Skin of body (tissue), 2 donors: ENCODE results near the gene F7. TPM values are rescaled to one million over a fixed set of nuclear protein-coding genes. Genes with fewer than 3 reads are reported as not detected.
"Not testable (repeated sequence)": the region's sequence is repeated elsewhere in the genome, so short reads cannot be mapped to it uniquely, and the experiment has no call there.

ENCODE experiments used
- DNase-seq: peaks from one replicate; lab custom pipeline; 2025; lab: John Stamatoyannopoulos, UW
- total RNA-seq: library from RNA; depleted of rRNA; stranded (reverse); fragments of >200 nt; gene quantifications from one replicate; pipeline ENCODE4 v1.2.3, GENCODE V29; 2014

Gene F7
- total RNA-seq, 1 donor from 2014 or later = 2.2 TPM

DNA sequence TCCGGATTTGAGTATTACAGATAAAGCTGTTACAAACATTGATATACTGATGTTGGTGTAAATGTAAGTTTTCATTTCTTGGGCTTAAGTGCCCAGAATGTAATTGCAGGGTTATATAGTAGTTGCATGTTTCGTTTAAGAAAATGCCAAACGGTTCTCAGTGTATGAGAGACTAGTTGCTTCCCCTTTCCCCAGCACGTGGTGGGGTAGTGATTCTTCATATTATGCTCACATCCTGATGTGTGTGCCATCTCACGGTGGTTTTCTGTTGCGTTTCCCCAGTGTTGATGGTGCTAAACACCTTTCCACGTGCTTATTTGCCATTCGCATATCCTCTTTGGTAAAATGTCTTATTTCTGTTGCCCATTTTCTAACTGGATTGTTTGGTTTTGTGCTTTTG lies 34.7 kb upstream of the F7 start:
- DNase-seq = no peak

DNA sequence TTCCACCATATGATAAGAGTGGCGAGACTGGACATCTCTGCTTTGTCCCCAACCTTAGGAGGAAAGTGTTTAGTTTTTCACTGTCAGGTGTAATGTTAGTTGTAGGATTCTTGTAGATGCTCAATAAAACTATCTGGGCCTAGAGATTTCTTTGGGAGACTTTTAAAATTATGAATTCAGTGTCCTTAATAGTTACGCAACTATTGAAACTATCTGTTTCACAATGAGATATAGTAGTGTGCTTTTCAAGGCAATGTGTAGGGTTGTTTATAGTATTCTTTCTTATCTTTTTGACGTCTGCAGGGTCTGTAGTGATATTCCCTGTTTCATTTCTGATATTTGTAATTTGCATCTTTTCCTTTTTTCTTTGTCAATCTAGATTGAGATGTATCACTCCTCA lies 33.2 kb upstream of the F7 start:
- no peak for DNase-seq

DNA sequence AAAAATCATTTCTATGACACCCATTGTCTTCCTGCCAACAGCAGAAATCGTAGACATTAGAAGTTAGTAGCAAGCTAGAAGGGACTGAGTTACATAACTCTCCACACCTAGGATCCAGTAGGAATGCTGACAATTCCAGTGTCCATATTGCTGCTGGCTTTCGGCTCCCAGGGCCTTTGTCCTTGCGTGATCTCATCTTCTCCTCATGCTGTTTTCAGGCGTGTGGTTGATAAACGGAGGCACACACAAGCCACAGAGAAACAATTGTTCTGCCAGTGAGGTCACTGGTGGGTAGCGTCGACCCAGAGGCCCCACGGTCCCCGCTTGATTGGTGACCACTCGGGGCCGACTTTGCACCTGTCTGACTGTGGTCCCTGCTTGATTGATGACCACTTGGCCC lies 31.6 kb upstream of the F7 start:
- no peak for DNase-seq

DNA sequence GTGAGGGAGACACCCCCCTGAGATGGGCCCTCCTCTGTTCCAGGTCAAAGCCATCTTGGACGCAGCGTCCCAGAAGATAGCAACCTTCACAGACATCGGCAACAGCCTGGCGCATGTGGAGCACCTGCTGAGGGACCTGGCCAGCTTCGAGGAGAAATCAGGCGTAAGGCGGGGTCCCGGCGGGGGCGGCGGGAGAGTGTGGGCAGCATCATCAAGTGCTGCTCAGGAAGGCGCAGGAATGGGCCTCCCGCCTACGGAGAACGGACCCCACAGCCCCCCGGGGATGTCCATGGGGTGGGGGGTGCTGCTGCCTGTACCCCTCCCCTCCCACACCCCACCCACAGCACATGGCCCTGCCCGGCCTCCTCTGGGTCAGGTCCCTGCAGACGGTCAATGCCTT lies 31.2 kb upstream of the F7 start:
- DNase-seq = no peak

DNA sequence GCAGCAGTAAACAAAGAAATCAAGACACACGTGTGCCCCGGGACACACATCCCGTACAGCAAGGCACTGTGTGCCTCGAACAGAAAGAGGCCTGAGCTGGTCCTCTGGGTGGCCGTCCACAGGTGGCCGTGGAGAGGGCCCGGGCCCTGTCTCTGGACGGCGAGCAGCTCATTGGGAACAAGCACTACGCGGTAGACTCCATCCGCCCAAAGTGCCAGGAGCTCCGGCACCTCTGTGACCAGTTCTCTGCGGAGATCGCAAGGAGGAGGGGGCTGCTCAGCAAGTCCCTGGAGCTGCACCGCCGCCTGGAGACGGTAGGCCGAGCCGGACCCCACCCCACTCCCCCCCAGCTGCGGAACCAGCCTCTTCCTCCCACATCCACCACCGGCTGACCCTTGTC lies 30.7 kb upstream of the F7 start:
- no peak for DNase-seq

DNA sequence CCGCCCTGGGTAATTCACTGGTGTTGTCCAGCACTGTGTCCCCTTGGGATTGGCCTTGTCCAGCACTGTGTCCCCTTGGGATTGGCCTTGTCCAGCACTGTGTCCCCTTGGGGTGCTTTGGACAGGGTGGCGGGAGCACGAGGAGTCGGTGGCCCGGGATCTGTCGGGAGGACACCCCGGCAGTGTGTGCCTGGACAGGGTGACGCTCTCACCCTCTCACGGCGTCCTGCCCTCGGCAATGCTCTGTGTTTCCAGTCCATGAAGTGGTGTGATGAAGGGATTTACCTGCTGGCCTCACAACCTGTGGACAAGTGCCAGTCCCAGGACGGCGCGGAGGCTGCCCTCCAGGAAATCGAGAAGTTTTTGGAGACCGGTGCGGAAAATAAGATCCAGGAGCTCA lies 29.9 kb upstream of the F7 start:
- DNase-seq = no peak

DNA sequence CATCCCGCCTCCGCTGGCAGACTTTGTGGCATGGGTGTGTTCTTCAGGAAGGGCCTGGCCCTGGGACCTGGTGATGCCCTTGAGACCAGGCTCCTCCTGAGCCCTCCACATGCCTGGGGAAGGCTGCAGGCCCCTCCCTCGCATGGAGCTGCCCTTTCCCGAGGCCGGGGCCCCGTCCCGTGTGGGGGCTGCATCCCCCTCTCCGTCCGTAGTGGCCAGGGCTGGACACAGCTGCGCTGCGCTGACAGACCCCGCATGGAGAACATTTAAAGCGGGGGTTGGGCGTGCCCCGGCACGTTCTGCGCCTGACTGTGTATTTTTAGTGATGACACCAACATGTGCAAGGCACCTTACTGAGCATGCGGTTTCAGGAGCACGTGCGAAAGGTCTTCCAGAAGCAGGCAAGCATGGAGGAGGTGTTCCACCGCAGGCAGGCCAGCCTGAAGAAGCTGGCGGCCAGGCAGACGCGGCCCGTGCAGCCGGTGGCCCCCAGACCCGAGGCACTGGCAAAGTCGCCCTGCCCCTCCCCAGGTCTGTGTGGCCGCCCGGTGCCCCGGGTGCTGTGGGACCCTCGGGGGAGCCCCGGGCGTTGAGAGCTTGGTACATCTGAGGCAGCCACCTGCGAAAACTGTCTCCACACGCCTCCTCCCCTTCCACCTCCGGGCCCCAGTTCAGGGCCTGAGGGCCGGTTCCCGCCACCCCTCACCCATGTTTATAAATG lies 28.8 kb upstream of the F7 start:
- no peak for DNase-seq

DNA sequence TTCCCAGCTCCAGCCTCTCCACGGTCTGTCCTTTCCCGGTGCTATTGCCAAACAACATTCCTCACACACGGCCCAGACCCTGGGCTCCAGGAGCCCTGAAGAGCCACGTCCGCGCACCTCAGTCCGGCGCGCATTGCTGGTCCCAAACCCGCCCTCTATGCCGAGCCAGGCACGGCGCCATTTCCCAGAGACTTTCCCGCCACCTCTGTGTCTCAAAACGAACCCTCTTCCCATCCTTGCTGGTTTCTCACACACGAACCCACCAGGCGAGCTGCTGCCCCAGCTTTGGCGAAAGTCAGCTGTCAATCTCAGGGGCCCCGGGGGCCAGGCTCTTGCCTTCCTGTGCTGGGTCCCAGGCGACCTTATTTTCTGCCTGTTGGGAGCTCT lies 28.0 kb upstream of the F7 start:
- DNase-seq = no peak

DNA sequence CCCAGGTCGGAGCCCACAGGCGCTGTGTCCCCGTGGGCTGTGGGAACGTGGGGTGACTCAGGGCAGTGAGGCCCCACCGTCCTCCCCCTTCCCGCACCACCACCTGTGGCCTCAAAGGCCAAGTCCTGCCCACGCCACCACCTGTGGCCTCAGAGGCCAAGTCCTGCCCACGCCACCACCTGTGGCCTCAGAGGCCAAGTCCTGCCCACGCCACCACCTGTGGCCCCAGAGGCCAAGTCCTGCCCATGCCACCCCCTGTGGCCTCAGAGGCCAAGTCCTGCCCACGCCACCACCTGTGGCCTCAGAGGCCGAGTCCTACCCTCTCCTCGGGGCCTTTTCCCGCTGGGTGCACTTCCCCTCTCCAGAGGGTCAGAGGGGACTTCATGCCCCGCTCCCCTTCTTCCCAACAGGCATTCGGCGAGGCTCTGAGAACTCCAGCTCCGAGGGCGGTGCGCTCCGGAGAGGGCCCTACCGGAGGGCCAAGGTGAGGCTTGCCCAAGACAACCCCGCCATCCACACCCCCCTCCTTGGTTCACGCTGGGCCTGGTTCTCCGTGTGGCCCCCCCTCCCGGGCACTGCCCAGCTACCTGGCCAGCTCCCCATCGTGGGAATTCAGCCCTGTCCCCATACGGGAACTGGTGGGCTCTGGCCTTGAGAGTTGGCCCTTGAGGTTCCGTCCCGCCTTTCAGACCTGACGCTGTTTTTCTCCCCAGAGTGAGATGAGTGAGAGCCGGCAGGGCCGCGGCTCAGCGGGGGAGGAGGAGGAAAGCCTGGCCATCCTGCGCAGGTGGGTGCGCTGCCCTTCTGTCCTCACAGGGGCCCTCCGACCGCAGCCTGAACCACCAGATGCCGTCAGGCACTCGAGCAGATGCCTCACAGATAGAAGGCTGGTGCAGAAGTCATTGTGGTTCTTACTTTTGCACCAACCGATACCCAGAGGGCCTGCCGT lies 27.4 kb upstream of the F7 start:
- DNase-seq = no peak

DNA sequence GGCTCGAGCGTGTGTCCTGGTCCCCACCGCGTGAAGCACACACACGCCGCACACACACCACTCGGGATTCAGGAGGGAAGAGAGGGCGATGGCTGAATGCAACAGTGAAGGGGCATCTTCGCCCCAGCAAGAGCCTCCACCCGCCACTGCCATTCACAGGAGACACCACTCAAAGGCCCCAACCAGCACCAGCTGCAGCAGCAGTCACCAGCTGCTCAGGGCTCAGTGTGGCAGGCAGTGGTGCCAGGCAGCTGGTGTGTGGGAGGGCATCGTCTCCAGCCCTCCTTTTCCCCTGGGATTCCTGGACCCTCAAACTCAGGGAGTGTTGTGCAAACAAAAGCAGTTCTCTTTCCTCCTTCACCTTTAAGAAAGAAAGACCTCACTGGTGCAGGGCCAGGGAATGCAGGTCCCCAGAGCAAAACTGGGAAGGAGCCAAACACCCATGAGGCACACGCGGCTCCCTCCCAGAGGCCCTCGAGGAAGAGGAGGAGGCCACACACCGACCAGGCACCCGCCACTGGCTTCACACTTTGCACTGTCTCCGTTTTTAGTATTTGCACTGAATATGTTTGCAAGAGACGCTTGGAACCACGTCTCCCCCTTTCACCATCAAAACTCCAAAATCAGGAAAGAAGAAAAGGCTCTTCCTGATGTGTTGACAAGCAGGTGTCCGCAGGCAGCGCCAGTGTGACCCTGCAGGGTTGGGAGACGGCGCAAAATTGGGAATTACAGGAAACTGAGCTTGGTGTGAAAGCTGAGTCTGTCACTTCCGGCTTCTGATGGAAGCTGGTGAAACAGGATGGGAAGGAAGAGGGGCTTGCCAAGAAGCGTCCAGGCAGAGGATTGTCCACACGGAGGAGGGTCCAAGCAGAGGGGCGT lies 26.4 kb upstream of the F7 start:
- no peak for DNase-seq

DNA sequence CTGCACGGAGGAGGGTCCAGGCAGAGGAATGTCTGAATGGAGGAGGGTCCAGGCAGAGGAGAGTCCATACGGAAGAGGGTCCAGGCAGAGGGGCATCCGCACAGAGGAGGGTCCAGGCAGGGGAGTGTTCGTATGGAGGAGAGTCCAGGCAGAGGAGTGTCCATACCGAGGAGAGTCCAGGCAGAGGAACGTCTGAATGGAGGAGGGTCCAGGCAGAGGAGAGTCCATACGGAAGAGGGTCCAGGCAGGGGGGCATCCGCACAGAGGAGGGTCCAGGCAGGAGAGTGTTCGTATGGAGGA lies 25.9 kb upstream of the F7 start:
- not testable (repeated sequence) for DNase-seq

DNA sequence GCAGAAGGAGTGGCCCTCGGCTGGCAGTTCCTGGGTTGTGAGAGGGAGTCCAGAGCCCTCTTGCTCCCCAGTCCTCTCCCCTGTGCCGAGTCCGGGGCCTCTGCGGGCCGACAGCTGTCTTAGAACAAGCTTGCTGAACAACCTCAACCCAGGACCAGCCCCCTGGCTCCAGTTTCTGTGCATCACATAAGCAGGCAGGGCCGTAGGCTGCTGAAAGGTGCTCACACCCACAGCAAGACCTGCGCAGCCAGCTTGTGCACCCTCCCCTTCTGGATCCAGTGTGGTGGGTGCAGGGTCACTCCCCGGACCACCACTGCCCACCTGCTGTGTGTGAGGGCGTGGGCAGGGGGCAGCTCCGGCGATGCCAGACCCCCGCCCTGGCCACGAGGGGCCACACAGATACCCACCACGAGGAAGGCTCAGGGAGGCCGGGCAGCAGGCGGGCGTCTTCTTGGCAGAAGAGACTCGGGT lies 25.2 kb upstream of the F7 start:
- no peak for DNase-seq

DNA sequence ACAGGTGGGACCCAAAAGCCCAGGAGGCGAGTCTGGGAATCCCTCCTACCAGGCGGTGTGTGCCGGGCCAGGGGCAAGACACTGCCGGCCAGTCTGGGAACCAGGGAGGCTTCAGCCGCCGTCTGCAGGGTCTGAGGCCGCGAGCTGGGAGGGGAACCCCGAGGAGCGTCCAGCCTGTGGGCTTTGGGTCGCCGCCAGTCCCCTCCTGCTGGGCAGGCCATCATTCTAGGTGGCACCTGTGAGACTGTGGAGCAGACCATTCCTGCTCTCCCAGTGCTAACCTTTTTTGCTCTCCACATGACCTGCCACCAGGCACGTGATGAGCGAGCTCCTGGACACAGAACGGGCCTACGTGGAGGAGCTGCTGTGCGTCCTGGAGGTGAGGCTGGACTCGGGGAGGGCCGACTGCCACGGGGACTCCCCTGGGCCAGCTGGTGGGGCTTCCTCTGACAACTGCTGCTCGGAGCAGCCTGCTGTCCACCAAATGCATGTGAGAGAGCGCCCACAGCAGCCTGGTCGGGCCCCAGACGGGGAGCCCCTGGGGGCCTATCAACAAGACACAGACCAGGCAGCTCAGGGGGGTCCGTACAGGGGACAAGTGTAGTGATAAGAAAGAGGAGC lies 24.6 kb upstream of the F7 start:
- no peak for DNase-seq

DNA sequence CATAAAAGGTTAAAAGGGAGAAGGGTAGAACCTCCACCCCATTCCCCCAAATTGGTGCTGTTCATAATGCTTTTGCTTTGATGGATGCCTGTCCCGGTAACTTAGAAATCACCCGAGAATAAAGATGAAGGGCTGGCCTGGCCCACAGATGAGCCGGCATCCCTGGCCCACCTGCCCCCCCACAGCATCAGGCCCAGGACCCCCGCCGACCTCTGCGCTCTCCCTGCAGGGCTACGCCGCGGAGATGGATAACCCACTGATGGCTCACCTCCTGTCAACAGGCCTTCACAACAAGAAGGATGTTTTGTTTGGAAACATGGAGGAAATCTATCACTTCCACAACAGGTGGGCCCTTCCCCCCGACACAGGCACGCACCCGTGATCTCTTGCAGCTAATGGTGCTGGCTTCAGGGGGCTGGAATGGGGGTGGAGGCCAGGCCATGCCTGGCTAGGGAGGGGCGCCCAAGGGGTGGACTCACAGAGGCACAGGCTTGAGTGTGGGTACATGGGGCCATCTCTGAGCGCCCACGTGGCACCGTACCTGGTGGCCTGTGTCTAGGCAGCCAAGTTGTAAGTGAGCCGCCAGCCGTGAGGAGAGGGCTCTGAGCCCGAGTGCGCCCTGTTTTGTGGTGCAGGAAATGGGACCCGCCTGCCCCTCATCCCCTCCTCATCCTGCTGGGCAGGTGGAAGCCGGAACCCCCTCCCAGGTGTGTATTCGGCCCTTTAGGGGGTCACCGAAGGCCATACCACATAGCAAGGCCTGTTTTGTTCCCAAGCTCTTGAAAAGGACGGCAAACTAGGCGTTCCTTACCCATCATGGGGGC lies 23.2 kb upstream of the F7 start:
- DNase-seq = no peak

DNA sequence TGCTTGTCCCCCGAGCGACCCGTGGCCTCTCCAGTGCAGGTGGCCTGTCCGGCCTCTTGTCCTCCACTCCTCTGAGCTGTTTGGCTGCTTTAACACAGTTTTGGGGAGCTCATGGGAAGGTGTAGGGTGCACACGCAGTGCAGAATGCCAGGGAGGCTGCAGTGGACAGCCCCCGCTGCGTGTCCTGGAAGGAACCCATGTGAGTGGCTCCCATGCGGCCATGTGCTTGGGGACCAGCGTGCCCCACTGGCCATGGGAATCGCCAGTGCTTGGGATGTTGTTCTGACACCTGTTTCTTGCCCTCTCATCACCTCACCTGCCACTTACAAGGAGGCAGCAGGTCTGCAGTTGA lies 22.6 kb upstream of the F7 start:
- no peak for DNase-seq

DNA sequence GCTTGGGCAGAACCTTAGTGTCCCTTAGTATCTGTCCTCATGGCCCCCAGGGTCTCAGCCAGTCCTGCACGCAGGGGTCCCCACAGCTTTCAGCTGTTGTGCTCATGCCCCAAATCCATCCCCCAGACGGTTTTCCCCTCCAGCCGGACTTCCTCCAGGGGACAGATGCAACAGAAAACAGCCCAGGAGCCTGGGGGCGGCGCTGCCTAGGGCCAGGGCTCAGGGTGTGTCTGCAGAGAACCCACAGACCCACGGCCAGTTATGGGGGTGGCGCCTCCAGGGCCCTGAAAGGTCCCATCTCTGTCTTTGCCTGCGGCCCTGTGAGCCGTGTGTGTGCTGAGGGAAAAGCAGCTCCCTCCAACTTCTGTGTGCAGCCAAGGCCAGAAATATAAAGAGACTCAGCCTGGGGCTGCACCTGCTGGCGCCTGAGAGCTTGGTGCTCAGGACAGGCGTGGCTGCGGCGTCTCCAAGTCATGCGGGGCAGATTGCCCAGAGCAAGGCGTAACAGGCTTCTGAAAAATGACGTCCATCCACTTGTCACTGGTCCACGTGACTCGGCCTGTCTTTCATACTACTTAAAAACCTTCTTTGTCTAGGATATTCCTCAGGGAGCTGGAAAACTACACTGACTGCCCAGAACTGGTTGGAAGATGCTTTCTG lies 22.1 kb upstream of the F7 start:
- DNase-seq = peak; percentile 43

DNA sequence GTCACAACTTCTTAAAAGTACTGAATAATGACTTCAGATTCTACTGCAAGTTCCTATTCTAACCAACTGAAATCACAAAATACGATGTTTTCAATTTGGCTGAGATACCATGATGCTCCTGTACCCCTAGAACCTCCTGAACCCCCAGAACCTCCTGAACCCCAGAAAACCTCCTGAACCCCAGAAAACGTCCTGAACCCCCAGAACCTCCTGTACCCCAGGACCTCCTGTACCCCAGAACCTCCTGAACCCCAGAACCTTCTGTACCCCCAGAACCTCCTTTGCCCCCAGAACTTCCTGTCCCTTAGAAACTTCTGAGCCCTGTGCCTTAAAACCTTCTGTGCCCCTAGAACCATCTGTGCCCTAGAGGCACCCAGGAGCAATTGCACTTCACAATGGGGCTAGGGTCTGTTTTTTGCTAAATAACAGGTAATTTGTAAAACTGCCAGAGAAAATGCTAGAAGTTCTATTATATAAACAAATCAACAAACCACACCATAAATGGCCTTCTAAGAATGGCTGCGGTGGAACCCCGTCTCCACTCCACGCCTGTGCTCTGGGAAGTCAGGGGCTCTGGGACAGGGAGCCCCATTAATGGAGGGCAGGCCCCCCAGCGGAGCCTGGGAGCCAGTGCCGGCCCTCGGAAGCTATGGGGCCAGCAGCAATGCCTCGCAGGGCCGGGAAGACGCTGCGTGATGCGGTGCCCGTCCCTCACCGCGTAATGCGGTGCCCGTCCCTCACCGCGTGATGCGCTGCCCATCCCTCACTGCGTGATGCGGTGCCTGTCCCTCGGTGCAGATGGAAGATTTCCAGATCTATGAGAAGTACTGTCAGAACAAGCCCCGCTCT lies 21.3 kb upstream of the F7 start:
- no peak for DNase-seq

DNA sequence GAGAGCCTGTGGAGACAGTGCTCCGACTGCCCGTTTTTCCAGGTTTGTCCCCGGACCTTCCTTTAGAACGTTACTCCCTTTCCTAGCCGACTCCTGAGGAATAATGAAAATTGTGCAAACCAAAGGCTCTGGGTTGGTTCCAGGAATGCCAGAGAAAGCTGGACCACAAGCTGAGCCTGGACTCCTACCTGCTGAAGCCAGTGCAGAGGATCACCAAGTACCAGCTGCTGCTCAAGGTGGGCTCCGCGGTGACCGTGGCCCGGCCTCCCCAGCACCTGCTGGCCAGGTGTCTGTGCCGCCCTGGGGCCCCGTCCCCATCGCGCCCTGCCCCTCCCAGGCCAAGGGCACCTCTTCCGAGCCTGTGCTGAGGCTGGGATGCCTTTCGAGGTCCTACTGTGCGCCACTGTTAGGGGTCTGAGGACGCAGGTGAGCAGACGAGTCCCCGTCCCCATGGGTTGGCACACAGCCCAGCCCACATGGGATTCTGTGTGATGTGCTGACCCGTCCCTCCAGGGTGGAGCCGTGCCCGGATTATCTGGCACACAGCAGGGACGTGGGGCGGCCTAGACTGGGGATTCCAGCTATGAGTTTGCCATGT lies 20.5 kb upstream of the F7 start:
- no peak for DNase-seq
